ENCODE data around the gene SOX10.

DNA sequence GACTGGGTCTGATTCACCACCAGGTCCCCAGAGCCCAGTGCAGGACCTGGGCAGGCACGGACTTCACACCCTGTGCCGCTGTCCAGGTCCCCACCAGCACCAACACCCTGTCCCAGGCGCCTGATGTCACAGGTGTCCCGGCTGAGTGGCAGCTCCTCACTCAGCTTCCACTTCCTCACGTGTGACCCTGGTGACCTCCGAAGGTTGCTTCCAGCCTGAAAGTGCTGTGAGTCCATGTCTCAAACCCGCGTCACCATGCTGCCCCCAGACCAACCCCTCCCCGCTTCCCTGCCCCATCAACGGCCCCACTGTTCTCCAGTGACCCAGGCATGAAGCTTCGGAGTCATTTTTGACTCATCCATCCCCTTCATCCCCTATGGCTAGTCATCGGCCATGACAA, 47.1 kb upstream of the SOX10 start:
- TF ChIP-seq CTCF (IDR thresholded peaks at IDR 0.05) (no peak), POLR2A (IDR thresholded peaks at IDR 0.05) (no peak)
